ENCODE results near the gene KCNQ1. TPM values are rescaled to one million over a fixed set of nuclear protein-coding genes. Genes with fewer than 3 reads are reported as not detected.

Gene KCNQ1
- total RNA-seq, 1 experiment from 2014 or later: 9.2 TPM

DNA sequence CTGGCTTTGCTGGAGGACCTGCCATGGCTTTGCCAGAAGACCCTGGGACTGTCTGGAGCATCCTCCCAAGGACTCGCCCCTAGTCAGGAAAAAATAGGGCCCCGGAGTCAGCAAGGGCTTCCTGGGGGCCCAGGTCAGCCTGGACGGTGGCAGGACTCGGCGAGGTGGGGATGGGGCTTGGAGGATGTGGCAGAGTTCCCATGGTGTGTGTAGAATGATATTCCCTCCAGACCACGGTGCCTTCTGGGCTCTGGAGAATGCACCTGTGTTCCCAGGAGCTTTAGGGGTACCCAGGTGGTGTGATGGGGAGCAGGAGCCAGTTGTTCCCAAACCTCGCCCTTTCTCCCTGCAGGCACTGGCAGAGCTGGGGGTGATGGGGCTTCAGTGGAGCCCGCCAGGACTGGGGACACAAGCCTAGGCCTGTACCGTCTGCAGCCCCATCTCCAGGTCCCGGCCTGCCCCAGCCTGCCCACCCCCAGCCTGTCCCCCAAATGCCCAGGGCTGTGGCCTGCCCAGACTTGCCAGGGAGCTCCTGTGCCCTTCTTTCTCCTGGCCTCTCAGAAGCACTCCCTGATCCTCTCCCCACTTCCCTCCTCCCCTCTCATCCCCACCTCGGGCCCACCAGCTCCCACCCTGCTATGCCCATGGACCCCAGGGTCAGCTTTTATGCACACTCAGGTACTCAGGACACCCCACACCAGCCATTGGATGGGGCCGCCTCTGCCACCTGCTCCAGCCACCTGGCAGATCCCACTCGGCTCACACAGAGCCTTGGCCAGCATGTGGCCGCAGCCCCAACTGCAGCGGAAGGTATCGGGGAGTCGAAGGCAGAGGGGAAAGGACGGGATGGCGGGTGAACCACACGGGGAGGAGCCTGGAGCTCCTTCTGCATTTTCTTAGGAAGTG, 358.6 kb downstream of the KCNQ1 start:
- Mint-ChIP-seq H3K9me3 (ENCODE audit: low read depth, unreplicated experiment) (peaks cover 6% of the 10 kb centered on the region), H3K27me3 (ENCODE audit: unreplicated experiment) (peaks cover 47% of the 10 kb centered on the region), H3K4me1 (ENCODE audit: low read depth, unreplicated experiment) (no peaks in the 10 kb centered on the region), H3K27ac (ENCODE audit: unreplicated experiment) (no peak overlapping the region), H3K4me3 (ENCODE audit: low read depth, unreplicated experiment) (no peak overlapping the region), H3K36me3 (ENCODE audit: insufficient read depth, unreplicated experiment) (no peaks in the 10 kb centered on the region)
- DNase-seq: no peak
- intact Hi-C loops (cut with micrococcal nuclease; ENCODE audit: unreplicated experiment): no loop called here
- BruUV-seq (replicated peaks): no TSS peak
- TF ChIP-seq, protein P1, sequence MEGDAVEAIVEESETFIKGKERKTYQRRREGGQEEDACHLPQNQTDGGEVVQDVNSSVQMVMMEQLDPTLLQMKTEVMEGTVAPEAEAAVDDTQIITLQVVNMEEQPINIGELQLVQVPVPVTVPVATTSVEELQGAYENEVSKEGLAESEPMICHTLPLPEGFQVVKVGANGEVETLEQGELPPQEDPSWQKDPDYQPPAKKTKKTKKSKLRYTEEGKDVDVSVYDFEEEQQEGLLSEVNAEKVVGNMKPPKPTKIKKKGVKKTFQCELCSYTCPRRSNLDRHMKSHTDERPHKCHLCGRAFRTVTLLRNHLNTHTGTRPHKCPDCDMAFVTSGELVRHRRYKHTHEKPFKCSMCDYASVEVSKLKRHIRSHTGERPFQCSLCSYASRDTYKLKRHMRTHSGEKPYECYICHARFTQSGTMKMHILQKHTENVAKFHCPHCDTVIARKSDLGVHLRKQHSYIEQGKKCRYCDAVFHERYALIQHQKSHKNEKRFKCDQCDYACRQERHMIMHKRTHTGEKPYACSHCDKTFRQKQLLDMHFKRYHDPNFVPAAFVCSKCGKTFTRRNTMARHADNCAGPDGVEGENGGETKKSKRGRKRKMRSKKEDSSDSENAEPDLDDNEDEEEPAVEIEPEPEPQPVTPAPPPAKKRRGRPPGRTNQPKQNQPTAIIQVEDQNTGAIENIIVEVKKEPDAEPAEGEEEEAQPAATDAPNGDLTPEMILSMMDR (IDR thresholded peaks at IDR 0.05; ENCODE audit: unreplicated experiment): no peak
- CTCF ChIA-PET: no interaction called here

GRCh38 chr11:2804189-2804588, 359.4 kb downstream of the KCNQ1 start:
- no TSS peak for BruUV-seq (replicated peaks)
- Mint-ChIP-seq H3K4me3 (ENCODE audit: low read depth, unreplicated experiment) (no peak overlapping the region), H3K9me3 (ENCODE audit: low read depth, unreplicated experiment) (peaks cover 2% of the 10 kb centered on the region), H3K27me3 (ENCODE audit: unreplicated experiment) (peaks cover 47% of the 10 kb centered on the region), H3K27ac (ENCODE audit: unreplicated experiment) (no peak overlapping the region), H3K4me1 (ENCODE audit: low read depth, unreplicated experiment) (no peaks in the 10 kb centered on the region), H3K36me3 (ENCODE audit: insufficient read depth, unreplicated experiment) (no peaks in the 10 kb centered on the region)
- TF ChIP-seq, protein P1 (IDR thresholded peaks at IDR 0.05; ENCODE audit: unreplicated experiment): no peak
- no peak for DNase-seq
- CTCF ChIA-PET: no interaction called here
- intact Hi-C loops (cut with micrococcal nuclease; ENCODE audit: unreplicated experiment): no loop called here

DNA sequence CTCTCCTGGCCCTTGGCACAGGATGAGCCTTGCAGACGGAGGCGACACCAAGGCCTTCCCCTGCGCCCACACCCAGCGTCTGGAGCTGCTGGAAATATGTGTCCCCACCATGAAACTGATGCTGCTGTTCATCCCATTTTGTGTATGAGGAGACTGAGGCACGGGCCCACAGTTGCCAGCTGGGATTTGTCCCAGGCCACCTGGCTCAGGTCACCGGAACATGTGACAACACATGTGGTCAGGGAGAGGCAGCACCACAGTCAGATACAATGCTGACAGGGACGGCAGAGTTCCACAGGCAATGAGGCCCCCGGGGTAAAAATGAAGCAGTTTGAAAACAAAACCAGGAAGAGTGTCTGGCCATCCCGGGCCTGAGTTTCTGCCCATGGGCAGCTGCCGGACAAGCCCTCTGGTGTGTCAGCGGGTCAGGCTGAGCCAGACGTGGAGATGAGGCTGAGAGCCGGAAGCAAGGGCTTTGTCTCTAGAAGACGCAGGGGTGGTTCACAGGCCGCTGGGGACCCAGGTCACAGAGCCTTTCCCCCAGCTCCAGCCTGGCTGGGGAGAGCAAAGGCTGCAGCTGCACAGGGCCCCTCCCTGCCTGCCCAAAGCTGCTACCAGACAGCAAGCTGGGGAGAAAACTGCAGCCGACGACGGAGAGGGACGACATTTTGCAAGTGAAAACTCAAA, 360.0 kb downstream of the KCNQ1 start:
- Mint-ChIP-seq H3K4me3 (ENCODE audit: low read depth, unreplicated experiment) (no peak overlapping the region), H3K27ac (ENCODE audit: unreplicated experiment) (no peak overlapping the region), H3K4me1 (ENCODE audit: low read depth, unreplicated experiment) (no peaks in the 10 kb centered on the region), H3K9me3 (ENCODE audit: low read depth, unreplicated experiment) (peaks cover 5% of the 10 kb centered on the region), H3K36me3 (ENCODE audit: insufficient read depth, unreplicated experiment) (no peaks in the 10 kb centered on the region), H3K27me3 (ENCODE audit: unreplicated experiment) (peaks cover 47% of the 10 kb centered on the region)
- BruUV-seq (replicated peaks): no TSS peak
- CTCF ChIA-PET: no interaction called here
- DNase-seq: no peak
- TF ChIP-seq, protein P1 (IDR thresholded peaks at IDR 0.05; ENCODE audit: unreplicated experiment): no peak
- intact Hi-C loops (cut with micrococcal nuclease; ENCODE audit: unreplicated experiment): no loop called here

GRCh38 chr11:2805388-2806056, 360.7 kb downstream of the KCNQ1 start:
- no TSS peak for BruUV-seq (replicated peaks)
- Mint-ChIP-seq H3K27ac (ENCODE audit: unreplicated experiment) (no peak overlapping the region), H3K4me1 (ENCODE audit: low read depth, unreplicated experiment) (no peaks in the 10 kb centered on the region), H3K27me3 (ENCODE audit: unreplicated experiment) (peaks cover 52% of the 10 kb centered on the region), H3K9me3 (ENCODE audit: low read depth, unreplicated experiment) (peaks cover 9% of the 10 kb centered on the region), H3K36me3 (ENCODE audit: insufficient read depth, unreplicated experiment) (no peaks in the 10 kb centered on the region), H3K4me3 (ENCODE audit: low read depth, unreplicated experiment) (no peak overlapping the region)
- CTCF ChIA-PET: no interaction called here
- intact Hi-C loops (cut with micrococcal nuclease; ENCODE audit: unreplicated experiment): no loop called here
- DNase-seq: no peak
- TF ChIP-seq, protein P1 (IDR thresholded peaks at IDR 0.05; ENCODE audit: unreplicated experiment): no peak

Data from Calu3 (cell line).